Heart right ventricle (tissue), 16 donors: ENCODE results near the gene UBE2F. TPM values are rescaled to one million over a fixed set of nuclear protein-coding genes. Genes with fewer than 3 reads are reported as not detected.

Experiments
- ATAC-seq, 8 donors: fragments of 200-7000 bp; cut with Tn5 transposase; one replicate each; pipeline ENCODE4 v1.9.1; 2020; ENCODE audit warnings: mild to moderate bottlenecking in 8 of 8, moderate library complexity in 8 of 8, moderate number of reproducible peaks in 1 of 8
- DNase-seq, 2 donors: peaks; one replicate each; pipeline ENCODE4 v3.0.0-alpha.2; 2020
- H3K27ac ChIP-seq, 10 donors: fragments of 200-600 bp; sonication (generic) in 2 of 10; one replicate each; pipeline versions ENCODE4 v1.5.0 to v1.8.0; 2020 to 2022; ENCODE audit warnings: mild to moderate bottlenecking in 3 of 10
- H3K27me3 ChIP-seq, 7 donors: fragments of 200-600 bp; one replicate each; pipeline ENCODE4 v1.8.0; 2021 to 2022; ENCODE audit warnings: mild to moderate bottlenecking in 2 of 7
- H3K36me3 ChIP-seq, 9 donors: fragments of 200-600 bp; sonication (generic) in 1 of 9; one replicate each; pipeline versions ENCODE4 v1.5.0 to v1.8.0; 2020 to 2022; ENCODE audit warnings: mild to moderate bottlenecking in 2 of 9
- H3K4me1 ChIP-seq, 9 donors: fragments of 200-600 bp; sonication (generic) in 1 of 9; one replicate each; pipeline versions ENCODE4 v1.5.0 to v1.8.0; 2020 to 2022; ENCODE audit warnings: mild to moderate bottlenecking in 4 of 9
- H3K4me3 ChIP-seq, 10 donors: fragments of 200-600 bp; sonication (generic) in 2 of 10; one replicate each; pipeline versions ENCODE4 v1.5.0 to v1.8.0; 2020 to 2022; ENCODE audit warnings: mild to moderate bottlenecking in 7 of 10, moderate library complexity in 2 of 10
- H3K9me3 ChIP-seq, 11 donors: fragments of 200-600 bp in 10 of 11; sonication (generic) in 2 of 11; one replicate each; pipeline versions ENCODE4 v1.5.0 to v1.8.0; 2013 to 2022; ENCODE audit warnings: mild to moderate bottlenecking in 2 of 11, control low read depth in 1 of 11, moderate library complexity in 1 of 11
- CTCF ChIP-seq, 9 donors: fragments of 200-600 bp; sonication (generic) in 2 of 9; IDR thresholded peaks; one replicate each; pipeline versions ENCODE4 v1.5.0 to v1.8.0; 2021 to 2022; ENCODE audit warnings: antibody characterized with exemption in 9 of 9, mild to moderate bottlenecking in 5 of 9, moderate library complexity in 1 of 9
- whole genome bisulfite sequencing, 2 donors: extraction: QIAGEN DNeasy Blood & Tissue Kit; methylation state at CpG; one replicate each; pipeline ENCODE4 v1.1.7; 2013; ENCODE audit warnings: inconsistent platforms in 1 of 2; 5-methylcytosine and 5-hydroxymethylcytosine counted together
- intact Hi-C, 10 donors: fragments of 100-400 bp; cut with DNase I; formaldehyde crosslinking; loops; one replicate each; pipeline versions ENCODE4 v1.11.1 to v1.14.2; 2022
- polyA plus RNA-seq, 2 donors: library from polyadenylated mRNA; stranded (reverse); fragments of 200-250 nt; gene quantifications; one replicate each; pipeline ENCODE4 v1.2.3, GENCODE V29; 2013
- total RNA-seq, 10 donors: library from RNA; stranded (reverse); fragmentation: NEBNext Ultra II Directional in 3 of 10; extraction: Animal tissue kit (Norgen Biotek cat#: 25700) in 3 of 10; gene quantifications; one replicate each; pipeline versions ENCODE4 v1.2.1 to v1.2.4, GENCODE V29; 2021 to 2023
- donor health status: Arrhythmogenic right ventricular cardiomyopathy.
- donor health status: ischemic (EF 13 %, LVEDD 7.1; RV severe dilation, severe dysfunction).
- donor health status: healthy with polysubstance abuse.
- donor health status: DM: no; HTN: yes; CAD: no.
- donor health status: DM: no; HTN: no; CAD: no.
- donor health status: ischemic (EF 25% LVEDD 6.9; RV normal size, moderate dysfunction).
- donor health status: ischemic (EF 25% LVEDD 5.7; RV mildly dilated, moderate dysfunction).
- donor health status: healthy.
- donor health status: DM: yes; HTN: yes; CAD: no.
- donor health status: Ischemic cardiomyopathy.
- donor health status: ischemic (EF 35%, LVEDD 5.7; RV mildly dilated, moderate dysfunction).
- donor health status: nonischemic (EF 11% LVEDD 7.7; RV severe dilation, severe dysfunction).
- donor health status: DM: yes; HTN: yes; CAD: no.
- donor health status: PGD.
- donor health status: ischemic (EF 29% LVEDD 5.4; RV normal size, mild dysfunction).
- donor health status: nonischemic (EF 23%, LVEDD 6.1; RV moderate dilation, normal function).

Gene UBE2F
- total and polyA plus RNA-seq, 12 donors: 43.5 to 82.2 (median 63.7) TPM

- WGBS, 2 donors: 86 to 92% methylated on average over 7 of the region's 7 CpGs
- intact Hi-C loops: no loop called here
Observed at GRCh38 chr2:238003234-238004031, 36.6 kb downstream of the UBE2F start.

GRCh38 chr2:238004077-238004830, 37.4 kb downstream of the UBE2F start:
- TF ChIP-seq CTCF (IDR thresholded peaks at IDR 0.05): no peak
- no peak for DNase-seq

More at GRCh38 chr2:238003234-238004031, 36.6 kb downstream of the UBE2F start:
- peaks cover 0 to 10% (median 0%) of the 10 kb centered on the region in 11 donors for H3K9me3 ChIP-seq
- no peaks in the 10 kb centered on the region for H3K4me1 ChIP-seq
- no peak overlapping the region for H3K27ac ChIP-seq
- DNase-seq: no peak
- peaks cover 0 to 40% (median 0%) of the 10 kb centered on the region in 9 donors for H3K36me3 ChIP-seq
- no peaks in the 10 kb centered on the region for H3K27me3 ChIP-seq
- TF ChIP-seq CTCF (IDR thresholded peaks at IDR 0.05): no peak
- H3K4me3 ChIP-seq: no peak overlapping the region
- ATAC-seq: no peak

GRCh38 chr2:238005528-238005927, 38.7 kb downstream of the UBE2F start:
- Histone ChIP-seq H3K4me3 (no peak overlapping the region), H3K36me3 (peaks cover 0 to 31% (median 0%) of the 10 kb centered on the region in 9 donors), H3K4me1 (peaks cover 0 to 3% (median 0%) of the 10 kb centered on the region in 9 donors), H3K9me3 (no peaks in the 10 kb centered on the region), H3K27ac (no peak overlapping the region), H3K27me3 (no peaks in the 10 kb centered on the region)
- DNase-seq (no peak), ATAC-seq (no peak)
- intact Hi-C loops: no loop called here
- WGBS, 2 donors: 63 to 79% methylated on average over 1 of the region's 1 CpG
- no peak for TF ChIP-seq CTCF (IDR thresholded peaks at IDR 0.05)

More at GRCh38 chr2:238004077-238004830, 37.4 kb downstream of the UBE2F start:
- no peak for ATAC-seq
- no peaks in the 10 kb centered on the region for H3K27me3 ChIP-seq
- H3K4me3 ChIP-seq: no peak overlapping the region
- H3K4me1 ChIP-seq: no peaks in the 10 kb centered on the region
- 95 to 100% methylated on average over 3 of the region's 3 CpGs for WGBS, 2 donors
- no peak overlapping the region for H3K27ac ChIP-seq
- H3K36me3 ChIP-seq: peaks cover 0 to 37% (median 0%) of the 10 kb centered on the region in 9 donors
- peaks cover 0 to 8% (median 0%) of the 10 kb centered on the region in 11 donors for H3K9me3 ChIP-seq
- intact Hi-C loops: no loop called here

- H3K27me3 ChIP-seq: no peaks in the 10 kb centered on the region
- H3K4me1 ChIP-seq: peaks cover 0 to 10% (median 0%) of the 10 kb centered on the region in 9 donors
- intact Hi-C loops: no loop called here
- TF ChIP-seq CTCF (IDR thresholded peaks at IDR 0.05): no peak
- peaks cover 0 to 25% (median 0%) of the 10 kb centered on the region in 9 donors for H3K36me3 ChIP-seq
- H3K4me3 ChIP-seq: no peak overlapping the region
- H3K27ac ChIP-seq: no peak overlapping the region
- no peaks in the 10 kb centered on the region for H3K9me3 ChIP-seq
- DNase-seq: no peak
- ATAC-seq: no peak
Observed at GRCh38 chr2:238006510-238006909, 39.7 kb downstream of the UBE2F start.
